GM19395 (cell line): Measurements from ENCODE around the gene ANKRD44.
A peak's percentile ranks its signal among the peaks of the same experiment; 100 is the strongest.

Source experiments
- ATAC-seq: cut with Tn5 transposase; IDR thresholded peaks from one replicate; pipeline ENCODE4 v1.9.1; 2021; ENCODE audit warnings: mild to moderate bottlenecking, moderate library complexity; ENCODE audit not compliant: unreplicated experiment

The ANKRD44 gene

DNA sequence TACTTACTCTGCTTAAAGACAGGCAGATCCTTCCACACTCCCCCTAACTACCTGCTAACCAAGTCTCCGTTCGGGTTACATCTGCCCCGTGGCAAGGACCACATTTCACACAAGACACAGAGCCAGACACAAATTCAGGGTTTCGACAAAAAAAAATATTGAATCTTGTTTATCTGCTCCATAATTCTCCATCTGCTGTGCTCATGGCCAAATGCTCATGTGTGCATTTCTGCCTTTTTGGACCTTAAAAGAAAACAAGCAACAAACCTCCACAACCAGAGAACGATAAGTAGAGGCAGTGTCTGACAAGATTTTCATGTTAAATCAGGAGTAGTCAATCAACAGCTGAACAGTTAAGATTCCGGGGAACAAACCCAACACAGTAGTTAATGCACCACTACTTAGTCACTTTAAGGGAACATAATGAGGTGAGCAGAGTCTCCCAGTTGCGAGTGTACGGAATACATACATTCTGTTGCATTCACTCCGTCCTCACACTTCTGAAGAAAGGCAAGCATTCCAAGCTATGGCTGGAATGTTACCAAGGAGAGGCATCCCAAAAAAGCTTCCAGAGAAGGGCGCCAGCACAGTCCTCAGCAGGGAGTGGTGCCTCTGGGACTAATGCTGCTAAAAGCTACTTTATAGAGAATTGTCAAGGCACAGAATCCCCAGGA lies 121.0 kb downstream of the ANKRD44 start:
- ATAC-seq, result no peak

DNA sequence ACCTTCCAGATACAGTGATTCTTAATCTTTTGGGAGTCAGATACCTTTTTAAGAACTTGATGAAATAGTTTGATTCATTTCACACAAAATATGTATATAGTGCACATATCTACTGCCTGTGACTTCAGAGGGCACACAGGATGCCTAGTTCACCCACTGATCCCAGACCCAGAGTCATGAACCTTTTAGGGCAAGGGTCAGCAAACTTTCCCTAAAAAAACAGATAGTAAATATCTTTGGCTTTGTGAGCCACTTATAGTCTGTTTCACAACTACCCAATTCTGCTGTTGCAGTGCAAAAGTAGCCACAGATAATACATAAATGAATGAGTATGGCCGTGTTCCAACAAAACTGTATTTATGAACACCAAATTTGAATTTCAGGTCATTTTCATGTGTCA lies 124.9 kb downstream of the ANKRD44 start:
- ATAC-seq, result no peak

DNA sequence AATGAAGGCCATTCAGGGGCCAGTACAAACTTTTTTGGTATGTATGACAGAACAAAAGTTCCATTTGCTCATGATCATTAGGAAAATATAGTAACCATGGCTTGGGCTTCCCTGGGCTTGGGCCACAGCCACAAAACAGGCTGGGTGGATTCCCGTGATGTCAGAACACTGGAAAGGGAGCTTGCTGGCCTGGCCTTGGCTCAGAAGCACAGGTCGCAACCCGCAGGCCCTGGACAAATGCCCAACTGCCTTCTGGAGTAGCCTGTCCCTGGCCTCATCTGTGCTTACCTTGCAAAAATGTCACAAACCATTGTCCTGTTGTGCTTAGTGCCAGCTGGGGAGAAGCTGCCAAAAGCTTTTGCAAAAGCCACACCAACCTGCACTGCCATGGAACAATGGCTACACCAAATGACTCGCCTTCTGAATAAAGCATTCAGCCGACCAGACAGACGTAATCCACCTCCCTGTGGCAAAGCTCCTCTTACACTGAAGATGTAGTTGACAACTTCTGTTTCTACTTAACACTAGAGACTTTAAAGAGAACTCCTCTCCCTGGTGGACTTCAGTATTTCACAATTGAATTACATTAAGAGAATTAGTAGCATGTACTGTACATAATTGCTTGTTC lies 125.5 kb downstream of the ANKRD44 start:
- ATAC-seq, result no peak

- no peak for ATAC-seq
These were observed 127.2 kb downstream of the ANKRD44 start for GRCh38 chr2:197183355-197183754.

DNA sequence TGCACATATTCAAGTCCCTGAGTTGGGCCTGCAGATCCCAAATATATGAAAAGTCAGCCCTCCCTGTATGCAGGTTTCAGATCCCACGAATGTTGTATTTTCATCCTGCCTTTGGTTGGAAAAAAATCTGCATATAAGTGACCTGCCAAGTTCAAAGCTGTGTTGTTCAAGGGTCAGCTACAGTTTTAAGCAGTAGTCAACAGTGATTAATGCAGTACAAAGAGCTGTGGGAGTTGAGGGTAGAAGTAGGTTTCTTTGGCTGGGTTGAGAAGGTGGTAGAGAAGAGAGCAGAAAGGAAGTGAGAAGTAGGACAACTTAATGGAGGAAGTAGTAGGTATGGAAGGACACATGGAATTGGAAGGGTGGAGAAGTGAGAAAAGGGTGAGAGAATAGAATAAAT lies 127.9 kb downstream of the ANKRD44 start:
- ATAC-seq, result no peak

DNA sequence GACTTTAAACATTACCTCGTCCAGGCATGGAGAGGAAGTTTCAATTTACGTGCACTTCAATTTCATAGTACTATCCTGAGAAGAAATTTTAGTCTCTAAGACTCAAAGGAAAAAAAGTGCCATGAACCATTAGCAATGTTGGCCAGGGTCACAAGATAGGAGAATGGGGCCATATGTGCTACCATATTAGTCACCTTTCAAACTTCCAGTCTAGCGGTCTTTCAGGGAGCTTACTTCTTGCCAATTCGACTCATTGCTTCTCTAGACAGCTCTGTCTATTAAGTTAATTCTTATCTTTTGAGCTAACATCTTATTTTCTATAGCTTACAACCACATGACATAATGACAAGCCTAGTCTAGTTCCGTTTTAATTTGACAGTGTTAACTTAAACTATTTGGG lies 129.1 kb downstream of the ANKRD44 start:
- no peak for ATAC-seq

GRCh38 chr2:197179744-197180498 lies 130.7 kb downstream of the ANKRD44 start:
- ATAC-seq, result no peak

DNA sequence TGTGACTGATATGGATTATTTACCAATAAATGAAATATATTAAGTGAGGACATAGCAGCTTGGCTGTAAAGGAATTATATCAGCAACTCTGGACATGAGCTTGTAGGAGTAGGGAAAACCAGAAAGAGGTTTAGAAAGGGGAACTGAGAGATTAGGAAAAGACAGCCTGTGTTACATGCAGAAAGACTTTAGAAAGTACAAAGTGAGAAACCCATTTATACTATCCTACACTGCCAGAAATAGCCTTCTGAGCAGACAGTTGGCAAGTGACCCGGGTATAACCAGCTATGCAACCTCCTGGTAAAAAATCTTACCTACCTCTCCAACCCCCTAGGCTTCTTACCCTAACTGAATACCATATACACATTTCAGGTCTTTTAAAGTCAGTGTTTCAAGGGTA lies 134.1 kb downstream of the ANKRD44 start:
- ATAC-seq, result no peak

- ATAC-seq, result no peak
These were observed 136.0 kb downstream of the ANKRD44 start for GRCh38 chr2:197174539-197175094.

DNA sequence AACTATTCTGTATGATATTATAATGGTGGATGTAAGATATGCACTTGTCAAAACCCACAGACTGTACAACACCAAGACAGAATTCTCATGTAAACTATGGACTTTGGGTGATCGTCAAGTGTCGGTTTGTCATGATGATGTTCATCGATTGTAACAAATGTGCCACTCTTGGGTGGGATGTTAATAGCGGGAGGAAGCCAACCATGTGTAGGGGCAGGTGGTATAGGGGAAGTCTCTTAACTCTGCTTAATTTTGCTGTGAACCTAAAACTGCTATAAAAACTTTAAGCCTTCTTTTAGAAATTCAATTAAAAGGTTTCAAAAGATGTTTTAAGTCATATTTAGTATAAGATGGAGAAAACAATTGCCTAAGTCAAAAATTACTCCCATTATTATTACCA lies 139.0 kb downstream of the ANKRD44 start:
- no peak for ATAC-seq

GRCh38 chr2:197170208-197170607 lies 140.4 kb downstream of the ANKRD44 start:
- ATAC-seq, result no peak

- ATAC-seq, result peak; percentile 79
These were observed 141.9 kb downstream of the ANKRD44 start for GRCh38 chr2:197168705-197169104.

GRCh38 chr2:197167608-197168314 lies 142.8 kb downstream of the ANKRD44 start:
- ATAC-seq, result no peak

GRCh38 chr2:197165020-197165419 lies 145.6 kb downstream of the ANKRD44 start:
- no peak for ATAC-seq

DNA sequence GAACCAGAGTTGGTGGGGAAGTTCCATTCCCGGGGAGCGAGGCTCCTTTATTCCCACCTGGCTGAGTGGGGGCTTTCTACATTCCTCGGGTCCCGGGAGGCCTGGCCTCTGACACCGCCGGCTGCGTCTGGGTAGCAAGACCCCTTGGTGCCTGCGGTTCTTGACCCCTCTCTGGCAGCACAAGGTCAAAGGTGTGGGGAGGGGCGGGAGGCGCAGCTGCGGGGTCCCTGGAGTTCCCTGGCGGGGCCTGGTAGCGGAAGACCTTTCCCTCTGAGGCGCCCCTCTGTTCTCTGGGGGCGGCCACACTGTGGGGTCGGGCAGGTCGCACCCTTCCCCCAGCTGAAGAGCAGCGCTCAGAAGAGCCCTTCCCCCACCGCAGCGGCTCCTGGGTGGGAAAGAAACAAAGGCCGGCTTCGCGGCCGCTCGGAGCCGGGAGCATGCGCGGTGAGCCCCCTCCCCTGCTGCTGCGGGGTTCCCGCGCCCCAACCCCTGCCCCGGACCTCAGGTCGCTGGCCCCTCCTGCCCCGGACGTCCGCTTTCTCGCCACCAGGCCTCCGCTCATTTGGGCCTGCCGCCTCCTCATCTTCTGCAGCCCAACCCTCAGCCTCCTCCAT lies 146.3 kb downstream of the ANKRD44 start:
- no peak for ATAC-seq

- no peak for ATAC-seq
These were observed 146.9 kb downstream of the ANKRD44 start for GRCh38 chr2:197163712-197164140.

DNA sequence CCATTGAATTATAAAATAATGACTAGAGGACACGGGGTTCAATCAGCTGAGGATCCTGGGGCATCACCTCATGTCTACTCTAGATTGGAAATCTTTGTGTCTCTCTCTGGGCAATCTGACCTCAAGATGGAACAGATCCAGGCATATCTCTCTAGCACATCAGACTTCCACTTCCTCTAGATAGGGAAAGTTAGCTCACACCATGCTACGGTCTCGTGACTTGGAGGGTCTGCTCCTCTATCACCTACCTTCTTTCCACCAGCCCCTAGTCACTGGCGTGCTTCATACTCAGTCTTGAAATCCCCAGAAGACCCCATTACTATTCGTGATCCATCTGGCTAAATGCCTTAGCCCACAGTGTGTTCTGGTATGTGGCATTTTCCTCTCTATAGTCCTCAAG lies 148.8 kb downstream of the ANKRD44 start:
- ATAC-seq, result no peak

DNA sequence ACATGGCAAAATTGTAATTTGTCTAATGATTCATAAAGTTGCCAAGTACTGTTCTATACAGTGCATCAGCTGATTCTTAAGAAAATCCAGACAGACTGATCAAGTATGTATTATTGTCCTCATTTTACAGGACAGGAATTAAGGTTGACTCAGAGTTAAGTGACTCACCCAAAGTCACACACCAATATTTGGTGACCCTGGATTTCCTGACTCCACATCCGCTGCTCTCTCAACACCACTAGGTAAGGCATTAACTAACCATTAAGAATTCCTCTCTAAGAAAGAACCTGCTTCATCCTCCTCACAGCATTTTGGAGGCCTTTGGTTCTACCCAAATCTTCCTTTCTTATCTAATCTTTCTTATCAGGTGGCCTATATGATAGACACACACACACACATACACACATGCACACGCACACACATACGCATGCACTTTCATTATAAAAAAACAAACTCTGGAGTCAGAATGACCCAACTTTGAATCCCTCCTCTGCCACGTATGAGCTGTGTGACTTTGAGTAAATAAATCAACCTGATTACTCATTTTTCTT lies 150.8 kb downstream of the ANKRD44 start:
- ATAC-seq, result no peak

- no peak for ATAC-seq
These were observed 151.7 kb downstream of the ANKRD44 start for GRCh38 chr2:197158591-197159550.
